ENCODE measurements around the gene APOOL.
"Not testable (repeated sequence)": the region's sequence is repeated elsewhere in the genome, so short reads cannot be mapped to it uniquely, and the experiment has no call there.

Gene APOOL, protein sequence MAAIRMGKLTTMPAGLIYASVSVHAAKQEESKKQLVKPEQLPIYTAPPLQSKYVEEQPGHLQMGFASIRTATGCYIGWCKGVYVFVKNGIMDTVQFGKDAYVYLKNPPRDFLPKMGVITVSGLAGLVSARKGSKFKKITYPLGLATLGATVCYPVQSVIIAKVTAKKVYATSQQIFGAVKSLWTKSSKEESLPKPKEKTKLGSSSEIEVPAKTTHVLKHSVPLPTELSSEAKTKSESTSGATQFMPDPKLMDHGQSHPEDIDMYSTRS

DNA sequence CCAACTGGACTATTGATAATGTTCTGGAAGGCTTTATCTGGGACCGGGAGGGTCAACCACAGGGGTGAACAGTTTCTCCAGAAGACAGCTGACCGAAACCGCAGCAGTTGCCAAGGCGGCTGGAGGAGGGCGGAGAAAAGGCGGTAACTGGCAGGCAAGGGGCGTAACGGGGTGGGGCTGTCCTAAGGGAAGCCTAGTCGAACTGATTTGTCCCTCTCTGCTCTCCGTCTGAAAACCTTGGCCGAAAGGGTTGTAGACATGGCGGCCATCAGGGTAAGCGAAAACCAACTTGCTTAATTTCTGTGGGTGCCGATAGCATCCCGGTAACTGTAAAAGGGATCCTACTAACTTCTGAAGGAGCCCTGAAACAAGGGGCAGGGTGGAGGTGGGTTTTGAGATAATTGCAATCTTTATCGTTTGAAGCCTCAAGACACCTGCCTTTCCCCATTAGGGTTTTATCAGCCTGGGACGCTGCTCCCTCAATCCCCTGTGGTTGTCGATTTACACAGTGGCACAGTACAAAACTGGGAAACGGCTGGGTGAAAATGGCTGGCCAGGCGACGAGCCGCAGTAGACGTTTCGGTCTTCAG is at the start of gene APOOL:
APOOL (plus strand) TSS at position 223 of the 590 bp plus-strand sequence; CDS start at position 259, 36 bp downstream.
- peak; percentile 56 to 68 for DNase-seq

DNA sequence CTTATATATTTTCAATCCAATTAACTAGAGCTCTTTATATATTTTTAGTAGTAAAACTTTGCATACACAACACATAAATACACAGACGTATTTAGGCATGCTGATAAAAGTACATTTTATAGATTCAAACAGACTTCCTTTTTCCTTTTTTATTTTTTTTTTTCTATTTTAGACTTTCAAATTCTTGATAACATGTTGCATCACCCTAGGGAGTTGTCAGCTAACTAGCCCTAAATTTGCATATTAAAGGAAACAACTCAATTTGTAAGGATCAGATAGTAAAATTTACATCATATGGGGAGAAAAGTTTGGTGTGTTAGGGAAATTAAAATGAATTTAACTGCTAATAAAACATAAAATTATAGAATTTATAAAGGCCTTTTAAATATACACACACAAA is 47.4 kb upstream of the APOOL start:
- DNase-seq, result no peak

DNA sequence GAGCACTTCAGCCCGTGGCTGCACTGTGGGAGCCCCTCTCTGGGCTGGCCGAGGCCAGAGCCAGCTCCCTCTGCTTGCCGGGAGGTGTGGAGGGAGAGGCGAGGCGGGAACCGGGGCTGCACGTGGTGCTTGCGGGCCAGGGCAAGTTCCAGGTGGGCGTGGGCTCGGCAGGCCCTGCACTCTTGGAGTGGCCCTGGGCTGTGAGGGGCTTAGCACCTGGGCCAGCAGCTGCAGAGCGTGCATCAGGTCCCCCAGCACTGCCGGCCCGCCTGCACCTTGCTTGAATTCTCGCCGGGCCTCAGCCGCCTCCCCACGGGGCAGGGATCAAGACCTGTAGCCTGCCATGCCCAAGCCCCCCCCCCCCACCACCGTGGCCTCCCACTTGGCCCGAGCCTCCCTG is 28.9 kb upstream of the APOOL start:
- no peak for DNase-seq

DNA sequence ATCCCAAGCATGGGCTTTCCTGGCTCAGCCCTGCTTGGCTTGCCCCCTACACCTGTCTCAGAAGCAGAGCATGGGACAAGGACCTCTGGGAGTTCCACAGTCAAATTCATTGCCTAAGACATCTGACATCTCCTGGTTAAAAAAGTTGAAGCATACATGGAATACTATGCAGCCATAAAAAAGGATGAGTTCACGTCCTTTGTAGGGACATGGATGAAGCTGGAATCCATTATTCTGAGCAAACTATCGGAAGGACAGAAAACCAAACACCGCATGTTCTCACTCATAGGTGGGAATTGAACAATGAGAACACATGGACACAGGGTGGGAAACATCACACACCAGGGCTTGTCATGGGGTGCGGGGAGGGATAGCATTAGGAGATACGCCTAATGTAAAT is 11.9 kb upstream of the APOOL start:
- DNase-seq, result not testable (repeated sequence)

DNA sequence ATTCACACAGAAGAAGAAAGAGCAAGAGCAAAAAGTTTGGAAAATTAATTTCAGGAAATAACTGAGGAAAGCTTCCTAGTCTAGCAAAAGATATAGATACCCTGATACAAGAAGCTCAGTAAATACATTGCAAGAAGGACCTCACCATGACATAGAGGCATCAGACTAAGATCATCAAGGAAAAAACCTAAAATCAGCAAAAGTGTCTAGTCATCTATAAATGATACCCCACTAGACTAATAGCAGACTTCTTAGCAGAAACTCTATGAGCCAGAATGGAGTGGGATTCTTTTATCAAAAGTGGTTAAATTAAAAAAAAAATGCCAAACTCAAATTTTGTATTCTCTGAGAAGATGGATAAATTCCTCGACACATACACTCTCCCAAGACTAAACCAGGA is 10.5 kb upstream of the APOOL start:
- no peak for DNase-seq

DNA sequence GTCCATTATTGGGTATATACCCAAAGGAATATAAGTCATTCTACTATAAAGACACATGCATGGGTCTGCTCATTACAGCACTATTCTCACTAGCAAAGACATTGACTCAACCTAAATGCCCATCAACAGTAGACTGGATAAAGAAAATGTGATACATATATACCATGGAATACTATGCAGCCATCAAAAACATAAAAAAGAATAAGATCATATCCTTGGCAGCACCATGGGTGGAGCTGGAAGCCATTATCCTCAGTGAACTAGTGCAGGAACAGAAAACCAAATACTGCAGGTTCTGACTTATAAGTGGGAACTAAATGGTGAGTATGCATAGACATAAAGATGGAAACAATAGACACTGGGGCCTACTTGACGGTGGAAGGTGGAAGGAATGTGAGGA is 2.3 kb upstream of the APOOL start:
- no peak for DNase-seq

DNA sequence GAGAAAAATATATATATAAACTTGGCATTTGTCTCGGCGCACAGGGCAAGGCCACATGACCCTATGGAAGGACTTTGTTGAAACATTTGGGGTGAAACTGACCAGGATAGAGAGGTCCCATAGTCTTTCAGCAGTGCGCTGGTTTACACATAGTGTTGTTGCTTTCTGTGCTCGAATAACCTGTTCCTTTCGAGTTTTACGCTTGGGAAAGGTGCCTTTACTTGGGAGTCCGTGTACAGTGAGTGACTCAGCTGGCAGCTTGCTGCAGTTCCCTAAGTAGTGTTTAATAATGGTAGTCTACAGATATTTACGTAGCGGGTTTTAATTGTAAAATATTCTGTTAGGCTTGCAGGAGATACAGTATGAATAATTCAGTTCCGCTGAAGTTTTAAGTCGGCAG is 578 bp downstream of the APOOL start:
- no peak for DNase-seq

DNA sequence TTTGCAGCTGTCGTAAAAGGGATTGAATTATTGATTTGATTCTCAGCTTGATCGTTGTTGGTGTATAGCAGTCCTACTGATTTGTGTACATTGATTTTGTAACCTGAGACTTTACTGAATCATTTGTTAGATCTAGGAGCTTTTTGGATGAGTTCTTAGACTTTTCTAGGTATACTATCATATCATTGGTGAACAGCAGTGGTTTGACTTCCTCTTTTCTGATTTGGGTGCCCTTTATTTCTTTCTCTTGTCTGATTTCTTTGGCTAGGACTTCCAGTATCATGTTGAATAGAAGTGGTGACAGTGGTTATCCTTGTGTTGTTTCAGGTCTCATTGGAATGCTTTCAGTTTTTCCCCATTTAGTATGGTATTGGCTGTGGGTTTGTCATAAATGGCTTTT is 8.4 kb downstream of the APOOL start:
- DNase-seq, result no peak

DNA sequence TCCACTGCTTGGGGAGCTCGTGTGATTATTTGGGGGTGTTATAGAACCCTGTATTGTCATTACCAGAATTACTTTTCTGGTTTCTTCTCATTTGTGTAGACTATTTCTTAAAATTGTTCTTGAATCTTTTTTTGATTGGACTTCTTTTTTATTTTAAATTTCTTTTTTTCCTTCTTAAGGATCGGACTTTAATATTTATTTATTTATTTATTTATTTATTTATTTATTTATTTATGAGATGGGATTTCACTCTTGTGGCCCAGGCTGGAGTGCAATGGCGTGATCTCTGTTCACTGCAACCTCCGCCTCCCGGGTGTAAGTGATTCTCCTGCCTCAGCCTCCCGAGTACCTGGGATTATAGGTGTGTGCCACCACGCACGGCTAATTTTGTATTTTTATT is 11.7 kb downstream of the APOOL start:
- not testable (repeated sequence) for DNase-seq

DNA sequence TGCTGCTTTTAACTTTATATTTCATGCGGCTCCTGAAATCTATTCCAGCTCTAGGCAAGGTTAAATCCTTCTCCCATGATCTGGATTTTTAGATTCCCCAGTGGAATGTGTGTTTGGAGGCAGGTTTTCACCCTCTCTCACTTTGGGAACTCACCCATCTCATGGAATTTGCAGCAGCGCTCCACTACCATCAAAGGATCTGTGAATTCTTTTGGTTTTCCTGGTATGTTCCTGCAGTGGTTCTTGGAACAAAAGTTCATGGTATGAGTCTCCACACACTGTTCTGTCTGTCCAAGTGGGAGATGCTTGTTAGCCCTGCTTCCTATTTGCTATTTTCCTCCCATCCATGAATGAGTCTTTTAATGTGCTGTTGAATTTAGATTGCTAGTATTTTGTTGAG is 14.0 kb downstream of the APOOL start:
- no peak for DNase-seq

DNA sequence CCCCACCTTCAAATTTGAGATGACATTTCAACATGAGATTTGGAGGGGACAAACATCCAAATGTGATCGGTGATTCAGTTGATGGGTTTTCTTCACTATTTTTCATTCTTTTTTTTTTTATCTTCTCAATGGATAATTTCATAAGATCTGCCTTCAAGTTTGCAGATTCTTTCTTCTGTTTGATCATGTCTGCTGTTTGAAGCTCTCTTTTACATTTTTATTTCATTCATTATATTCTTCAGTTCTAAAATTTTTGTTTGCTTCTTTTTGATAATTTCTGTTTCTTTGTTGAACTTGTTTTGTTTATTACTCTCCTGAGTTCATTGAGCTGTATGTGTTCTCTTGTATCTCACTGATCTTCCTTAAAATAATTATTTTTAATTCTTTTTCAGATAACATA is 14.8 kb downstream of the APOOL start:
- no peak for DNase-seq

DNA sequence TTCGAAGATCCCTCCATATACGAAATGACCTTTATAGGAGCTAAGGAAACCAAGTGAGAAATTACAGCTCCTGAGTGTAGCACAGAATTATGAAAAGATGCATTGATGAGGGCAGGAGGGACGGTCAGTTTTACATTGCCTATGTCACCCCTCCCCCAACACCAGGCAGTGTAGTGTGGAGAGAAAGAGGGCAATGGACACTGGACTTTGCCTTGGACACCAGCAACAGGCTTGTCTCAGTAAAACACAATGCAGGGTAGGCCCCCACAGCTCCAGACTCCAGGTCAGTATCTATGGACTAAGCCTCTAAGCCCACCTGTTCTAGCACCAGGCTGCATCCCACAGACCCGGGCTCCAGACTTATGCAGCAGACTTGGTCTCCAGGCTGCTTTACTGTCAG is 16.5 kb downstream of the APOOL start:
- no peak for DNase-seq

DNA sequence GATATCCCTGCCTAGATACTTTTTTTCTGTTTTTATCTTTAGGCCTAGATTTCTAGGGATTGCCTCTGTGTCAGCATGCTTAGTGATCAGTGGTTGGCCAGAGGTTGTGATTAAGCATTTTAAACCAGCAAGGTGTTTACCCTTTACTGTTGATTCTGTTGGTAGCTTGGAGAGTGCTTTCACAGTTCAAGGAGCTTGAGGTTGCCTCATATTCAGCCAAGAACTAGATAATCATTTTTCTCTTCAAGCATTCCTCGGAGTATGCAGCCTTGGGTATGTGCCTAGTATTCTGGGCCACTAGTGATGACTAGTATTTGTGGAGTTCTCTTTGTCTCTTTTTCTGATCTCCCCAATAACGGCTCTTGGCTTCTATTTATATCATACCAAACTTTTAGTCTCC is 20.4 kb downstream of the APOOL start:
- no peak for DNase-seq

DNA sequence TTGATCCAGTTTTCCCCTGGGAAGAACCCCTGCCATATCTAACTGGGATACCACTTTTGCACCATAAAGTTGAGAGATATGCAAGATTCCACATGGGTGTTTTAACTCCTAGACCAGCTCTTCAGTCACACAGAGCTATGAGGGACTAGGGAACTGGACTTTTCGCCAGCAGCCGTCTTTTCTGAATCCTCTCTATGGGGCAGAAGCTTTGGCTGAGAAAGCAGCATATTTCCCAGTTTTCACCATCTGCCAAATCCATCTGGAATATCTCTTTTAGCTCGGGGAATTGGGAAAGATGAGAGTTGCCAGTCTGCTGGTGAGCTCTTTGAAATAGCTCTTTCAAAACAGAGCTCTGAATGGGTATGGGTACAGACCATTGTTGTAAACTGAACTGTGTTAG is 20.9 kb downstream of the APOOL start:
- no peak for DNase-seq

DNA sequence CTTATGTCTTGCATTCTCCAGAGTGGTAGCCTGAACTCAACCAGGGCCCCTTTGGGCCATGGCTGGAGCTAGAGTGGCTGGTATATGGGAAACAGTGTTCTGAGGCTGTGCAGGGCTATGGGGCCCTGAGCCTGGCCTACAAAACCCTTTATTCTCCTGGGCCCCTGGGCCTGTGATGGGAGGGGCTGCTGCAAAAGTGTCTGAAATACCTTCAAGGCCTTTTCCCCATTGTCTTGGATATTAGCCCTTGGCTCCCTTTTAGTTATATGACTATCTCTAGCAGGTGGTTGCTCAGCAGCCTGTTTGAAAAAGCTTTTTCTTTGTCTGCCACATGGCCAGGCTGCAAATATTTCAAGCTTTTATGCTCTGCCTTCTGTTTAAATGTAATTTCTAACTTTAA is 22.5 kb downstream of the APOOL start:
- no peak for DNase-seq

DNA sequence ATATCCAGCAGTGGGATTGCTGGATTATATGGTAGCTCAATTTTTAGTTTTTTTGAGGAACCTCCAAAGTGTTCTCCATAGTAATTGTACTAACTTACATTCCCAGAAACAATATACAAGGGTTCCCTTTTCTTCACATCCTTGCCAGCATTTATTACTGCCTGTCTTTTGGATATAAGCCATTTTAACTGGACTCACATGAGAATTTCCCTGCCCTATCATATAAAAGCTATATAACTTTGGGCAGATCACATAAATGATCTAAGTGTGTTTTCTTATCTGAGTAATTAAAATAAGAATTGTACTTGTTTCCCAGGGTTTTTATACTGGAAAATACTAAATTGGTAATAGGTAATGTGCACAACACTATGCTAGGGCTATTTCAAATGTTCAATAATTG is 25.4 kb downstream of the APOOL start:
- no peak for DNase-seq

DNA sequence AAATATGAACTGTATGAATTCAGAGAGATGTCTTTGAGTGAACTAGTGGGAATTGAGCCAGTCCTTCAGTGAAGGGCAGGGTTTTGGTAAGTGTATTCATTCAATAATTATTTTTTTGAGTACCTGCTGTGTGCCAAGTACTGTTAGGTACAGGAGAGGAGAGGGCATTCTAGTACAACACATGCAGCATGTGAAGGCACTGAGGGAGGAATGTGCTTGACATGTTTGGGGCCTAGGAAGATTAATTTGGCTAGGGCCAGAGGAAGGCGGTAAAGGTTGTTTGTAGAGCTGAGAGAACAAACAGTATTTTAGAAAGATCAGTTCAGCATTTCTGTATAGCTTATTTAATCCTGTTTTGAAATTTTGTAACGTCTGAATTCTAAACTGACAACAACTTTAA is 27.8 kb downstream of the APOOL start:
- DNase-seq, result no peak

DNA sequence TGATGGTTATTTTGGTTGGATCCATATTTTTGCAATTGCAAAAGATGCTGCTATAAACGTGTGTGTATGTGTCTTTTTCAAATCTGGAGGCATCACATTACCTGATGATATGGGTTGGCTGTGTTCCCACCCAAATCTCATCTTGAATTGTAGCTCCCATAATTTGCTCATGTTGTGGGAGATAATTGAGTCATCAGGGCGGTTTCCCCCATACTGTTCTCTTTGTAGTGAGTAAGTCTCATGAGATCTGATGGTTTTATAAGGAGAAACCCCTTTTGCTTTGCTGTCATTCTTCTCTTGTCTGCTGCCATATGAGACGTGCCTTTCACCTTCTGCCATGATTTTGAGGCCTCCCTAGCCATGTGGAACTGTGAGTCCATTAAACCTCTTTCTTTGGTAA is 33.4 kb downstream of the APOOL start:
- no peak for DNase-seq

DNA sequence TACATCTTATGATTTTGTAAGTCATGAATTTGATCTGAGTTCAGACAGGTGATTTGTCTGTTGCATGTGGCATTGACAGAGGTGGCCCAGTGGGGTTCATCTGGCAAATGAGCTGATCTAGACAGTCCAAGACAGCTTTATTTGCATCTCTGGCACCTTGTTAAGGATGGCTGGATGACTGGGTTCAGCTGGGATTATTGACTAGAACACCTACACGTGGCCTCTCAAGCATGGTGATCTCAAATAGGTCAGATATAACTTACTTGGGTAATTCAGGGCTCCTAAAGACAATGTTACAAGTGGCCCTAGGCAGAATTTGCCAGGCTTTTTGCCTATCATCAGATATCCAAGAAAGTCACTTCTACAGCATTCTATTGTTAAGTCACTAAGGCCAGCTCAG is 48.0 kb downstream of the APOOL start:
- no peak for DNase-seq

DNA sequence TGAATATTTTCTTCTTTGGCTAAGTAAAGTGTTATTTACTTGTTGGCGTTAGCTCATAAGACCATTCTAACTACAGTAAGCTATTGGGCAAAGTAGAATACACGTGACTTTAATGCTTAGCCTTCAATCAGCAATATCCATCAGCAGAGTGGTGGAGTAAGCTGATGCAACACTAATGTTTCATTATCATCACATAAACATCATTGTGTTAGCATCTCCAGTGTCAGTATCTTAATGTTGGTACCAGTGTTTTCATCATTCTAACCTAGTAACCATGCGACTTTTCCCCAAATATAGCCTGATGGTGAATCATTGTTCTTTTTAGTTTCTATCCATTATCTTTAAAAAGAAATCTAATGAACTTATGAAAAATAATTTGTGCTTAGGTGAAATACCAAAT is 48.5 kb downstream of the APOOL start:
- no peak for DNase-seq

DNA sequence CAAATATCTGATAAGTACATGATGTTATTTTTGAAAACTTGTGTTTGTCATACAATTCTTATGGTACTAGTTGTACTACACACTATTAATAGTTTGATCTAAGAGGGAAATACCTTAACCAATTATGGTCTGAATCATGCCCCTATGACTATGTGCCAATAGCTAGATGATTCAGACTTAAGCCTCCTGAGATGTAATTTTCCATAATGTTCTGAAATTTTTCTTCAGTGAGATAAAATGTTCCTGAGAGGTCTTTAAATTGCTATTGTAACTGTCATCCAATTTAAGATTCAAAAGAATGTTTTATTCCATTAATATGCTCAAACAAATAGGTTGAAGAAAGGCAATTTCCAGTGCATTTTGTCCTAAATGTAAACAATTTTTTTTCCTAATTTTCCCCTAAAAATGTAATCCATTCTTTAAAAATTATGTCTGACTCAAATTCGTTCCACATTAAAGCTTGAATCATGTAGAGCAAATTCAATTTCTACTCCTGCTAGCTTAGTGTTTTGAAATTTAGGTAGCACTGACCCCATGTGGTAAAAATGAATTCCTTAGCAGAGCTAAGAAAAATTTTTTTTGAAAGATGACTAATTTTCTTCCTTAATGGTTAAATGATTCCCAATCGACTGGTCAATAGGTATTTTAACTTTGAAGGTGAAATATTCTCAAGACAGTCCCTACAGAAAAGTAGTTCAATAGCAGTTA is 49.1 kb downstream of the APOOL start:
- DNase-seq, result no peak

DNA sequence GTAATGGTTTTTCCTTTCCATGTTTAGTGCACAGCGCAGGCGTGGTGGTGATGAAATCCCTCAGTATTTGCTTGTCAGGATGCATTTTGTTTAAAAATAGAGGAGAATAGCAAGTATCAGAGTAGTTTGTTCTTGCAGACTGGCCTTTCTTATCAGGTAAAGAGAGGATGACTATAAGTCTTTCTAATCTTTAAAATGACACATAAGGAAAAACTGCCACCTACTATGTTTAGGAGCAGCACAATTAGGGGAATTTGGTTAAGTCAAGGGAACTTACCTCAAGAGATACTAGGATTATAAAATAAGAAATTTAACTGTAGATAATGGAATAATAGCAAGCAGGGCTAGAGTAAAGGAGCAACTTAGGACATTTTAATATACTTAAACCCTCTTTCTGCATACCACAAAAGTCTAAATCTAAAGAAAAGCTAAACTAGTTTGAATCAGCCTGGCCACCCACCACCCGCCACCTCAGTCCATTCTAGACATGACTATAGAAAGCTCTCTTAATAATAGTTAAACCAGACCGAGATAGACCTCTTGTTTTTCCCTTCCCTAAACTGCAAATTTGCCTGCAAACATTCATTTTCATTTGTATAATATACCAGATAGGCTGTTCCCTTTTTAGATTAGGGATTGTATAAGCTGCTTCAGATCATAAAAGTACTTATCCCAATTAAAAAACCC is 62.0 kb downstream of the APOOL start:
- no peak for DNase-seq

DNA sequence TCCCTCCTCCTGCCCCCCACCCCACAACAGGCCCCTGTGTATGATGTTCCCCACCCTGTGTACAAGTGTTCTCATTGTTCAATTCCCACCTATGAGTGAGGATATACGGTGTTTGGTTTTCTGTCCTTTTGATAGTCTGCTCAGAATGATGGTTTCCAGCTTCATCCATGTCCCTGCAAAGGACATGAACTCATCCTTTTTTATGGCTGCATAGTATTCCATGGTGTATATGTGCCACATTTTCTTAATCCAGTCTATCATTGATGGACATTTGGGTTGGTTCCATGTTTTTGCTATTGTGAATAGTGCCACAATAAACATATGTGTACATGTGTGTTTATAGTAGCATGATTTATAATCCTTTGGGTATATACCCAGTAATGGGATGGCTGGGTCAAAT is 73.6 kb downstream of the APOOL start:
- not testable (repeated sequence) for DNase-seq

Data from SHP77 (cell line).